OCI-LY3 (cell line): ENCODE results near the gene DIPK1A.

ENCODE experiments used
- EZH2phosphoT487 ChIP-seq: fragments of 200-600 bp; shearing (Covaris generic); IDR thresholded peaks from 2 replicates; pipeline ENCODE4 v1.6.1; 2018; ENCODE audit warnings: antibody characterized with exemption, mixed run types, low read depth
- TF ChIP-seq, protein P1 (sequence below): fragments of 200-600, 300-600 bp; sonication (generic); IDR thresholded peaks from 2 replicates; pipeline ENCODE4 v1.5.1; 2014; ENCODE audit warnings: antibody characterized with exemption, low read length, low read depth

DNA sequence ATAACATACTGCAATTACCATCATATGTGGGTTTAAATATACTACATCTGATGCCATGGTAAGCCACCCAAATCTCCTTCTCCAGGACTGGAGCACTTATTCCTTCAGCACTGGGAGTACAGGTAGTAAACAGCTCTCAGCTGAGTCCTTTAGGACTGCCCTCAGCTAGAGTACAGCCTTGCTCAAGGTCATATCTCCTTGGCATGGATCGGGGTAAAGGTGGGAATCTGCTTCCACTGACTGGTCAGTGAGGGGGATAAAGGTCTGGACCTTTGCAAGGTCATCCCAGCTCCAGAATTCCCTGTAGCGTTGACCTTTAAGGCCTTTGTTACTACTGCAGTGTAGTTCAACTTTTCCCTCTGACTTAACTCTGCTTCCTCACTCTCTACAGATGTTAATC, 90.7 kb downstream of the DIPK1A start:
- TF ChIP-seq, protein P1, sequence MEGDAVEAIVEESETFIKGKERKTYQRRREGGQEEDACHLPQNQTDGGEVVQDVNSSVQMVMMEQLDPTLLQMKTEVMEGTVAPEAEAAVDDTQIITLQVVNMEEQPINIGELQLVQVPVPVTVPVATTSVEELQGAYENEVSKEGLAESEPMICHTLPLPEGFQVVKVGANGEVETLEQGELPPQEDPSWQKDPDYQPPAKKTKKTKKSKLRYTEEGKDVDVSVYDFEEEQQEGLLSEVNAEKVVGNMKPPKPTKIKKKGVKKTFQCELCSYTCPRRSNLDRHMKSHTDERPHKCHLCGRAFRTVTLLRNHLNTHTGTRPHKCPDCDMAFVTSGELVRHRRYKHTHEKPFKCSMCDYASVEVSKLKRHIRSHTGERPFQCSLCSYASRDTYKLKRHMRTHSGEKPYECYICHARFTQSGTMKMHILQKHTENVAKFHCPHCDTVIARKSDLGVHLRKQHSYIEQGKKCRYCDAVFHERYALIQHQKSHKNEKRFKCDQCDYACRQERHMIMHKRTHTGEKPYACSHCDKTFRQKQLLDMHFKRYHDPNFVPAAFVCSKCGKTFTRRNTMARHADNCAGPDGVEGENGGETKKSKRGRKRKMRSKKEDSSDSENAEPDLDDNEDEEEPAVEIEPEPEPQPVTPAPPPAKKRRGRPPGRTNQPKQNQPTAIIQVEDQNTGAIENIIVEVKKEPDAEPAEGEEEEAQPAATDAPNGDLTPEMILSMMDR = no peak
- TF ChIP-seq EZH2phosphoT487 = no peak
